Measurements from ENCODE around the gene IQSEC1. TPM values are rescaled to one million over a fixed set of nuclear protein-coding genes. Genes with fewer than 3 reads are reported as not detected.
"Not testable (repeated sequence)": the region's sequence is repeated elsewhere in the genome, so short reads cannot be mapped to it uniquely, and the experiment has no call there.

IQSEC1 gene
- total and polyA plus RNA-seq, 4 experiments from 2014 or later = 11.9 to 82.0 (median 62.3) TPM

DNA sequence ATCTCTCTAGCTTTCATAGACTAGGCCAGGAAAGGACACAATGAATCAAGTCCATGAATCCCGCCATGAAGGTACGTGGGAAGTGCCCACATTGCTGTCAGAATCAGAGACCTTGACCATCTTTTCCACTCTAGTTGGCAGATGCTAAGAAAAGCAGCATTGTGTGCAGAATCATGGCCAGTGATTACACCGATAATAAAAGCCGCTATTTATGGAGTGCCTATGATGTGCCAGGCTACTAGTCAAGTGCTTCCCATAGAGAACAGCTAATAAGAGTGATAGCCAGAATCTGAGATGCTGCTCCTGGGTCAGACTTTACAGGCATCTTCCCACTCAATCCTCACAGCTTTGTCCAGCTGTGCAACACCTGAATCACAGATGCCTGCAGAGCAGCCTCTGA lies 218.7 kb downstream of the IQSEC1 start:
- H3K9me3 Mint-ChIP-seq = no peaks in the 10 kb centered on the region
- CTCF ChIA-PET (ENCODE audit: partially characterized antibody) = interaction anchor here (1.8 kb wide), 1 partner anchor 13 kb away, joined by 7 read pairs; the partner anchor contains the start of gene RPL32
- H3K36me3 Mint-ChIP-seq = no peaks in the 10 kb centered on the region
- no peak overlapping the region for H3K27ac ChIP-seq (ENCODE audit: low read depth, low read length)
- H3K27me3 Mint-ChIP-seq = peaks cover 2 to 3% of the 10 kb centered on the region in 2 donors
- no peaks in the 10 kb centered on the region for H3K9me3 ChIP-seq (ENCODE audit: control insufficient read depth in 1 of 2, low read length in 2 of 2)
- H3K27ac Mint-ChIP-seq = no peak overlapping the region
- H3K4me3 Mint-ChIP-seq = no peak overlapping the region
- no peaks in the 10 kb centered on the region for H3K36me3 ChIP-seq (ENCODE audit: insufficient read depth, low read length)
- POLR2A ChIA-PET (ENCODE audit: partially characterized antibody) = interaction anchor here (0.7 kb wide), 1 partner anchor 34 kb away, joined by 3 read pairs; no protein-coding TSS in a partner anchor
- no peaks in the 10 kb centered on the region for H3K4me1 ChIP-seq (ENCODE audit: insufficient read depth, low read length)
- intact Hi-C loops (cut with micrococcal nuclease) = no loop called here
- no peaks in the 10 kb centered on the region for H3K27me3 ChIP-seq (ENCODE audit: insufficient read depth, low read length)
- no peak overlapping the region for H3K4me3 ChIP-seq (ENCODE audit: low read length in 2 of 2)
- H3K4me1 Mint-ChIP-seq = peaks cover 0 to 1% (median 0%) of the 10 kb centered on the region in 4 donors
- DNase-seq = peak in 1 of 5 donors; percentile 24

DNA sequence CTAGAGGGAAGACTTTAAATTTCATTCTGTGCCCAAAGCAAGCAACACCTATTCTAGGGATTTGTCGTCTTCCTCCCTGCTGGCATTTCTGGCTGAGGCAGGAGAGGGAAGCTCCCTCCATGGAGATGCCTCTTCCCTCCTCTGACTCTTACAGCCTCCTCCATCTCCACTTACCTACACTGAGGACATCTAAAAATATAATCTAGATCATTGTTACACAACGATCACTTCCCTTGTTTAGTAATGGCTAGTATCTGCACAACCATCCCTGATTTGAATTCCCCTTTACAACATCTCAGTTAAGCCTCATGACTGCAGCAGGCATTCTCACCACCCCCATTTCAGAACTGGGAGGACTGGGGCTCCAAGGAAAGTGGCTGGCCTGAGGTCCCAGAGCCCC lies 219.4 kb downstream of the IQSEC1 start:
- POLR2A ChIA-PET (ENCODE audit: partially characterized antibody) = interaction anchor here (0.7 kb wide), 1 partner anchor 34 kb away, joined by 3 read pairs; no protein-coding TSS in a partner anchor
- H3K36me3 Mint-ChIP-seq; DNase-seq; H3K4me3 Mint-ChIP-seq; H3K27ac Mint-ChIP-seq; H3K9me3 ChIP-seq (ENCODE audit: control insufficient read depth in 1 of 2, low read length in 2 of 2); H3K27ac ChIP-seq (ENCODE audit: low read depth, low read length); H3K27me3 Mint-ChIP-seq; H3K36me3 ChIP-seq (ENCODE audit: insufficient read depth, low read length); H3K27me3 ChIP-seq (ENCODE audit: insufficient read depth, low read length); intact Hi-C loops (cut with micrococcal nuclease); H3K4me1 ChIP-seq (ENCODE audit: insufficient read depth, low read length); H3K9me3 Mint-ChIP-seq; H3K4me1 Mint-ChIP-seq; H3K4me3 ChIP-seq (ENCODE audit: low read length in 2 of 2): not testable (repeated sequence)
- CTCF ChIA-PET (ENCODE audit: partially characterized antibody) = interaction anchor here (1.8 kb wide), 1 partner anchor 12 kb away, joined by 7 read pairs; the partner anchor contains the start of gene RPL32

DNA sequence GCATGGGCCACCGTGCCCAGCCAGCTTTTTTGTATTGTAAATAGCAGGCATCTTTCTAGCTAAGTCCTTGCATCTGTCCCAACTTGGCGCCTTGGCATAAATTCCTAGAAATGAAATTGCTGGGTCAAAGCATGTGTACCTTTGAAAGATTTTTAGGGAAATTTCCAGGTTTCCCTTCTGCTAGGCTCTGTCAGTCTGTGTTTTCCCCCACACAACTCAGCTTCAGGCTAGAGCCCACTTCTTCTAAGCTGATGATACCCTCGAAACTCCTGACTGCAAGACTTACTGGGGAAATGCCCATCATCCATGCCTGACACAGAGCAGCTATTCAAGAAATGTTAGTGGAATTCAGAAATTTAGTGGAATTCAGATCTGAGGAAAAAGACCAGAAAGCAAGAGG lies 221.0 kb downstream of the IQSEC1 start:
- intact Hi-C loops (cut with micrococcal nuclease) = no loop called here

More for the DNA sequence above, 221.0 kb downstream of the IQSEC1 start:
- Mint-ChIP-seq H3K36me3 (no peaks in the 10 kb centered on the region), H3K4me1 (peaks cover 0 to 1% (median 0%) of the 10 kb centered on the region in 4 donors), H3K9me3 (no peaks in the 10 kb centered on the region), H3K27ac (no peak overlapping the region), H3K27me3 (peaks cover 2 to 3% of the 10 kb centered on the region in 2 donors), H3K4me3 (no peak overlapping the region)
- Histone ChIP-seq H3K4me1 (ENCODE audit: insufficient read depth, low read length) (no peaks in the 10 kb centered on the region), H3K36me3 (ENCODE audit: insufficient read depth, low read length) (no peaks in the 10 kb centered on the region), H3K27ac (ENCODE audit: low read depth, low read length) (no peak overlapping the region), H3K9me3 (ENCODE audit: control insufficient read depth in 1 of 2, low read length in 2 of 2) (no peaks in the 10 kb centered on the region), H3K27me3 (ENCODE audit: insufficient read depth, low read length) (no peaks in the 10 kb centered on the region), H3K4me3 (ENCODE audit: low read length in 2 of 2) (no peak overlapping the region)
- ChIA-PET POLR2A (ENCODE audit: partially characterized antibody) (no interaction called here), CTCF (ENCODE audit: partially characterized antibody) (interaction anchor here (0.7 to 2.1 kb wide), 6 partner anchors 10 to 1783 kb away, joined by 3 to 8 read pairs (median 3); partner anchors contain the start of gene RPL32)
- no peak for DNase-seq

Other genes with a start within 250 kb of the IQSEC1 start
- 1,000 to 10,000 TPM; 3,446 to 3,480 TPM for gene RPL32, start 231.9 kb downstream of the IQSEC1 start, total RNA-seq
- gene RPL32, start 231.9 kb downstream of the IQSEC1 start, polyA plus RNA-seq = 1,000 to 10,000 TPM; 2,040 to 3,234 TPM

Data from CD4-positive, alpha-beta memory T cell (primary cell).